DLD1 (cell line): ENCODE results near the gene APOOL.
"Not testable (repeated sequence)": the region's sequence is repeated elsewhere in the genome, so short reads cannot be mapped to it uniquely, and the experiment has no call there.

Experiments used
- in situ Hi-C: cut with HindIII; loops from 2 replicates; pipeline ENCODE4 v1.10.0; 2017; ENCODE audit warnings: low sequenced_read_pairs

APOOL gene

DNA sequence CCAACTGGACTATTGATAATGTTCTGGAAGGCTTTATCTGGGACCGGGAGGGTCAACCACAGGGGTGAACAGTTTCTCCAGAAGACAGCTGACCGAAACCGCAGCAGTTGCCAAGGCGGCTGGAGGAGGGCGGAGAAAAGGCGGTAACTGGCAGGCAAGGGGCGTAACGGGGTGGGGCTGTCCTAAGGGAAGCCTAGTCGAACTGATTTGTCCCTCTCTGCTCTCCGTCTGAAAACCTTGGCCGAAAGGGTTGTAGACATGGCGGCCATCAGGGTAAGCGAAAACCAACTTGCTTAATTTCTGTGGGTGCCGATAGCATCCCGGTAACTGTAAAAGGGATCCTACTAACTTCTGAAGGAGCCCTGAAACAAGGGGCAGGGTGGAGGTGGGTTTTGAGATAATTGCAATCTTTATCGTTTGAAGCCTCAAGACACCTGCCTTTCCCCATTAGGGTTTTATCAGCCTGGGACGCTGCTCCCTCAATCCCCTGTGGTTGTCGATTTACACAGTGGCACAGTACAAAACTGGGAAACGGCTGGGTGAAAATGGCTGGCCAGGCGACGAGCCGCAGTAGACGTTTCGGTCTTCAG, at the start of gene APOOL:
APOOL (plus strand) TSS at position 223 of the 590 bp plus-strand sequence; CDS start at position 259, 36 bp downstream.
- in situ Hi-C loops = no loop called here

DNA sequence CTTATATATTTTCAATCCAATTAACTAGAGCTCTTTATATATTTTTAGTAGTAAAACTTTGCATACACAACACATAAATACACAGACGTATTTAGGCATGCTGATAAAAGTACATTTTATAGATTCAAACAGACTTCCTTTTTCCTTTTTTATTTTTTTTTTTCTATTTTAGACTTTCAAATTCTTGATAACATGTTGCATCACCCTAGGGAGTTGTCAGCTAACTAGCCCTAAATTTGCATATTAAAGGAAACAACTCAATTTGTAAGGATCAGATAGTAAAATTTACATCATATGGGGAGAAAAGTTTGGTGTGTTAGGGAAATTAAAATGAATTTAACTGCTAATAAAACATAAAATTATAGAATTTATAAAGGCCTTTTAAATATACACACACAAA, 47.4 kb upstream of the APOOL start:
- in situ Hi-C loops = no loop called here

DNA sequence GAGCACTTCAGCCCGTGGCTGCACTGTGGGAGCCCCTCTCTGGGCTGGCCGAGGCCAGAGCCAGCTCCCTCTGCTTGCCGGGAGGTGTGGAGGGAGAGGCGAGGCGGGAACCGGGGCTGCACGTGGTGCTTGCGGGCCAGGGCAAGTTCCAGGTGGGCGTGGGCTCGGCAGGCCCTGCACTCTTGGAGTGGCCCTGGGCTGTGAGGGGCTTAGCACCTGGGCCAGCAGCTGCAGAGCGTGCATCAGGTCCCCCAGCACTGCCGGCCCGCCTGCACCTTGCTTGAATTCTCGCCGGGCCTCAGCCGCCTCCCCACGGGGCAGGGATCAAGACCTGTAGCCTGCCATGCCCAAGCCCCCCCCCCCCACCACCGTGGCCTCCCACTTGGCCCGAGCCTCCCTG, 28.9 kb upstream of the APOOL start:
- in situ Hi-C loops = no loop called here

GRCh38 chrX:84991739-84992138, 11.9 kb upstream of the APOOL start:
- in situ Hi-C loops = not testable (repeated sequence)

DNA sequence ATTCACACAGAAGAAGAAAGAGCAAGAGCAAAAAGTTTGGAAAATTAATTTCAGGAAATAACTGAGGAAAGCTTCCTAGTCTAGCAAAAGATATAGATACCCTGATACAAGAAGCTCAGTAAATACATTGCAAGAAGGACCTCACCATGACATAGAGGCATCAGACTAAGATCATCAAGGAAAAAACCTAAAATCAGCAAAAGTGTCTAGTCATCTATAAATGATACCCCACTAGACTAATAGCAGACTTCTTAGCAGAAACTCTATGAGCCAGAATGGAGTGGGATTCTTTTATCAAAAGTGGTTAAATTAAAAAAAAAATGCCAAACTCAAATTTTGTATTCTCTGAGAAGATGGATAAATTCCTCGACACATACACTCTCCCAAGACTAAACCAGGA, 10.5 kb upstream of the APOOL start:
- in situ Hi-C loops = no loop called here

- in situ Hi-C loops = no loop called here
Observed at GRCh38 chrX:85001344-85001743, 2.3 kb upstream of the APOOL start.

DNA sequence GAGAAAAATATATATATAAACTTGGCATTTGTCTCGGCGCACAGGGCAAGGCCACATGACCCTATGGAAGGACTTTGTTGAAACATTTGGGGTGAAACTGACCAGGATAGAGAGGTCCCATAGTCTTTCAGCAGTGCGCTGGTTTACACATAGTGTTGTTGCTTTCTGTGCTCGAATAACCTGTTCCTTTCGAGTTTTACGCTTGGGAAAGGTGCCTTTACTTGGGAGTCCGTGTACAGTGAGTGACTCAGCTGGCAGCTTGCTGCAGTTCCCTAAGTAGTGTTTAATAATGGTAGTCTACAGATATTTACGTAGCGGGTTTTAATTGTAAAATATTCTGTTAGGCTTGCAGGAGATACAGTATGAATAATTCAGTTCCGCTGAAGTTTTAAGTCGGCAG, 578 bp downstream of the APOOL start:
- in situ Hi-C loops = no loop called here

- in situ Hi-C loops = no loop called here
Observed at GRCh38 chrX:85012098-85012497, 8.4 kb downstream of the APOOL start.

DNA sequence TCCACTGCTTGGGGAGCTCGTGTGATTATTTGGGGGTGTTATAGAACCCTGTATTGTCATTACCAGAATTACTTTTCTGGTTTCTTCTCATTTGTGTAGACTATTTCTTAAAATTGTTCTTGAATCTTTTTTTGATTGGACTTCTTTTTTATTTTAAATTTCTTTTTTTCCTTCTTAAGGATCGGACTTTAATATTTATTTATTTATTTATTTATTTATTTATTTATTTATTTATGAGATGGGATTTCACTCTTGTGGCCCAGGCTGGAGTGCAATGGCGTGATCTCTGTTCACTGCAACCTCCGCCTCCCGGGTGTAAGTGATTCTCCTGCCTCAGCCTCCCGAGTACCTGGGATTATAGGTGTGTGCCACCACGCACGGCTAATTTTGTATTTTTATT, 11.7 kb downstream of the APOOL start:
- in situ Hi-C loops = not testable (repeated sequence)

- in situ Hi-C loops = no loop called here
Observed at GRCh38 chrX:85017721-85018120, 14.0 kb downstream of the APOOL start.

GRCh38 chrX:85018471-85018870, 14.8 kb downstream of the APOOL start:
- in situ Hi-C loops = no loop called here

DNA sequence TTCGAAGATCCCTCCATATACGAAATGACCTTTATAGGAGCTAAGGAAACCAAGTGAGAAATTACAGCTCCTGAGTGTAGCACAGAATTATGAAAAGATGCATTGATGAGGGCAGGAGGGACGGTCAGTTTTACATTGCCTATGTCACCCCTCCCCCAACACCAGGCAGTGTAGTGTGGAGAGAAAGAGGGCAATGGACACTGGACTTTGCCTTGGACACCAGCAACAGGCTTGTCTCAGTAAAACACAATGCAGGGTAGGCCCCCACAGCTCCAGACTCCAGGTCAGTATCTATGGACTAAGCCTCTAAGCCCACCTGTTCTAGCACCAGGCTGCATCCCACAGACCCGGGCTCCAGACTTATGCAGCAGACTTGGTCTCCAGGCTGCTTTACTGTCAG, 16.5 kb downstream of the APOOL start:
- in situ Hi-C loops = no loop called here

GRCh38 chrX:85024044-85024443, 20.4 kb downstream of the APOOL start:
- in situ Hi-C loops = no loop called here

GRCh38 chrX:85024562-85024961, 20.9 kb downstream of the APOOL start:
- in situ Hi-C loops = no loop called here

DNA sequence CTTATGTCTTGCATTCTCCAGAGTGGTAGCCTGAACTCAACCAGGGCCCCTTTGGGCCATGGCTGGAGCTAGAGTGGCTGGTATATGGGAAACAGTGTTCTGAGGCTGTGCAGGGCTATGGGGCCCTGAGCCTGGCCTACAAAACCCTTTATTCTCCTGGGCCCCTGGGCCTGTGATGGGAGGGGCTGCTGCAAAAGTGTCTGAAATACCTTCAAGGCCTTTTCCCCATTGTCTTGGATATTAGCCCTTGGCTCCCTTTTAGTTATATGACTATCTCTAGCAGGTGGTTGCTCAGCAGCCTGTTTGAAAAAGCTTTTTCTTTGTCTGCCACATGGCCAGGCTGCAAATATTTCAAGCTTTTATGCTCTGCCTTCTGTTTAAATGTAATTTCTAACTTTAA, 22.5 kb downstream of the APOOL start:
- in situ Hi-C loops = no loop called here

- in situ Hi-C loops = no loop called here
Observed at GRCh38 chrX:85029043-85029442, 25.4 kb downstream of the APOOL start.

- in situ Hi-C loops = no loop called here
Observed at GRCh38 chrX:85031505-85031904, 27.8 kb downstream of the APOOL start.

- in situ Hi-C loops = no loop called here
Observed at GRCh38 chrX:85037114-85037513, 33.4 kb downstream of the APOOL start.

GRCh38 chrX:85051627-85052026, 48.0 kb downstream of the APOOL start:
- in situ Hi-C loops = no loop called here

- in situ Hi-C loops = no loop called here
Observed at GRCh38 chrX:85052205-85052604, 48.5 kb downstream of the APOOL start.

GRCh38 chrX:85052636-85053343, 49.1 kb downstream of the APOOL start:
- in situ Hi-C loops = no loop called here

GRCh38 chrX:85065512-85066198, 62.0 kb downstream of the APOOL start:
- in situ Hi-C loops = no loop called here
